HL-60 (cell line): ENCODE results near the gene ZNF800.

Source experiments
- DNase-seq, 2 experiments: peaks; one replicate each; pipeline ENCODE4 v3.0.0-alpha.2; 2010 to 2020; ENCODE audit warnings: low read depth in 1 of 2, low spot score in 1 of 2
- H3K27ac ChIP-seq: fragments of 250-450 bp; sonication (Bioruptor Pico); replicated peaks from 2 replicates; pipeline ENCODE4 v1.5.1; 2020; ENCODE audit warnings: mild to moderate bottlenecking, moderate library complexity
- H3K27me3 ChIP-seq: fragments of 250-450 bp; sonication (Bioruptor Pico); 2 replicates; pipeline ENCODE4 v1.5.1; 2021; ENCODE audit warnings: mild to moderate bottlenecking, moderate library complexity; ENCODE audit not compliant: insufficient read depth, poor library complexity, severe bottlenecking
- H3K4me3 ChIP-seq: replicated peaks from 2 replicates; pipeline ENCODE4 v1.5.1; 2011; ENCODE audit warnings: mild to moderate bottlenecking, control low read depth, low read length; ENCODE audit not compliant: insufficient read depth
- CTCF ChIP-seq: IDR thresholded peaks from one replicate; pipeline ENCODE4 v1.5.1; 2011; ENCODE audit warnings: low read length, control low read depth, inconsistent platforms; ENCODE audit not compliant: insufficient read depth
- GABPA ChIP-seq: IDR thresholded peaks from 2 replicates; pipeline ENCODE4 v1.6.1; 2012; ENCODE audit warnings: low read depth
- POLR2AphosphoS5 ChIP-seq: IDR thresholded peaks from 2 replicates; pipeline ENCODE4 v1.6.1; 2012; ENCODE audit warnings: low read depth
- REST ChIP-seq: IDR thresholded peaks from 2 replicates; pipeline ENCODE4 v1.6.1; 2012; ENCODE audit warnings: low read depth; ENCODE audit not compliant: insufficient replicate concordance
- SPI1 ChIP-seq: IDR thresholded peaks from 2 replicates; pipeline ENCODE4 v1.6.1; 2012; ENCODE audit warnings: low read depth, mild to moderate bottlenecking, borderline replicate concordance

ZNF800 gene

GRCh38 chr7:127365164-127365956 lies 27.1 kb downstream of the ZNF800 start:
- H3K27me3 ChIP-seq, result no peaks in the 10 kb centered on the region
- no peak overlapping the region for H3K4me3 ChIP-seq
- DNase-seq, result no peak
- no peak overlapping the region for H3K27ac ChIP-seq
- TF ChIP-seq CTCF (no peak), GABPA (no peak), REST (no peak), SPI1 (no peak), POLR2AphosphoS5 (no peak)

- Histone ChIP-seq H3K27me3 (no peaks in the 10 kb centered on the region), H3K4me3 (no peak overlapping the region), H3K27ac (no peak overlapping the region)
- no peak for DNase-seq
- TF ChIP-seq REST, result no peak
- no peak for TF ChIP-seq GABPA
- TF ChIP-seq CTCF, result no peak
- no peak for TF ChIP-seq POLR2AphosphoS5
- TF ChIP-seq SPI1, result no peak
These were observed 30.0 kb downstream of the ZNF800 start for GRCh38 chr7:127362364-127363027.

- no peak for TF ChIP-seq GABPA
- no peak for TF ChIP-seq SPI1
- TF ChIP-seq REST, result no peak
- no peak for TF ChIP-seq POLR2AphosphoS5
- no peak for TF ChIP-seq CTCF
- DNase-seq, result no peak
- H3K27ac ChIP-seq, result no peak overlapping the region
- H3K27me3 ChIP-seq, result no peaks in the 10 kb centered on the region
- H3K4me3 ChIP-seq, result no peak overlapping the region
These were observed 30.8 kb downstream of the ZNF800 start for GRCh38 chr7:127361736-127362135.
